Measurements from ENCODE around the gene OR51A2. TPM values are rescaled to one million over a fixed set of nuclear protein-coding genes. Genes with fewer than 3 reads are reported as not detected.
A peak's percentile ranks its signal among the peaks of the same experiment; 100 is the strongest.
"Not testable (repeated sequence)": the region's sequence is repeated elsewhere in the genome, so short reads cannot be mapped to it uniquely, and the experiment has no call there.

Gene OR51A2
- total RNA-seq (2014; rRNA removed; shearing (Covaris generic)): not detected in 2 replicates

- in situ Hi-C loops (cut with HindIII; ENCODE audit: low sequenced_read_pairs); DNase-seq (ENCODE audit: low spot score): not testable (repeated sequence)
These were observed at the start of gene OR51A2 for GRCh38 chr11:4955613-4956012. OR51A2 (minus strand) TSS chr11:4955713; CDS start chr11:4955713, 0 bp downstream.

- in situ Hi-C loops (cut with HindIII; ENCODE audit: low sequenced_read_pairs): no loop called here
- DNase-seq (ENCODE audit: low spot score): peak; percentile 50
These were observed 49.1 kb upstream of the OR51A2 start for GRCh38 chr11:5004424-5005274.

GRCh38 chr11:4994551-4994950 lies 39.0 kb upstream of the OR51A2 start, which contains the start of gene OR51L1:
OR51L1 (plus strand) TSS chr11:4994851; CDS start chr11:4998983, 4,132 bp downstream.
- in situ Hi-C loops (cut with HindIII; ENCODE audit: low sequenced_read_pairs): no loop called here
- DNase-seq (ENCODE audit: low spot score): no peak

DNA sequence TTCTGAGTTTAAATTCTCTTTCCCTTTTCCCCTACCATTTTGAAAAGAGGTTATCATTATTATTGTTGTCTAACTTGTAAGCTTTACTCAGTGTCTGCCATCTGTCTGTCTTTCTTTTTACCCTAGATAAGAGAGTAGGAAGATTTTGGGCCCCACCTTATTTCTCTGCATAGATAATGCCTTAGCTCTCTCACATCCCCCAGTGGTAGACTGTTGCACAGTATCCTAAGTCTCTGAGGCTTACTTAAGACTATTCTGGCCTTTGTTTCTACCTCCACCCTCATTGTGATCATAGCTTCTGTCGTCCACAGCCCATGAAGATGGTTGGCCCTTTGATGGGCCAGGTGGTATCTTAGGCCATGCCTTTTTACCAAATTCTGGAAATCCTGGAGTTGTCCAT lies 35.5 kb upstream of the OR51A2 start:
- no peak for DNase-seq (ENCODE audit: low spot score)
- in situ Hi-C loops (cut with HindIII; ENCODE audit: low sequenced_read_pairs): no loop called here

GRCh38 chr11:4983841-4984240 lies 28.3 kb upstream of the OR51A2 start:
- DNase-seq (ENCODE audit: low spot score): no peak
- in situ Hi-C loops (cut with HindIII; ENCODE audit: low sequenced_read_pairs): no loop called here

DNA sequence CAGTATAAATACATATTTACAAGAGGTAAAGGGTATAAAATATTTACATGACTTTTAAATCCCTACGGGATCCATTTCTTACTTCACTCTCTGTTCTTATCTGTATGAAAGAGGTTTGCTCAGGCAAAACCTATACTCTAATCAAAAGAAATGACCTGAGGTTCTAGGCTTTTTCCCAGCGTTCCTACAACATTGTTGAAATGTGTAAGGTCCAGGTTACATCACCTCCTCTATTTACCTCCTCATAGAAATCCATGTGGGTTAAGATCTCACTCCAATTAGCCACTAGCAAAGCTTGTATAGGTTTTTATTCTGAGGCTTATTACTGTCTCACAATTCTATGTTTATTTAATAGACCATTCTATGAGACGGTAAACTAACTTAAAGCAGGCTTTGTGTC lies 27.2 kb upstream of the OR51A2 start:
- in situ Hi-C loops (cut with HindIII; ENCODE audit: low sequenced_read_pairs): no loop called here
- no peak for DNase-seq (ENCODE audit: low spot score)

- in situ Hi-C loops (cut with HindIII; ENCODE audit: low sequenced_read_pairs): no loop called here
- DNase-seq (ENCODE audit: low spot score): peak; percentile 38
These were observed 23.5 kb upstream of the OR51A2 start for GRCh38 chr11:4979036-4979435.

GRCh38 chr11:4975436-4975835 lies 19.9 kb upstream of the OR51A2 start:
- DNase-seq (ENCODE audit: low spot score): no peak
- in situ Hi-C loops (cut with HindIII; ENCODE audit: low sequenced_read_pairs): no loop called here

DNA sequence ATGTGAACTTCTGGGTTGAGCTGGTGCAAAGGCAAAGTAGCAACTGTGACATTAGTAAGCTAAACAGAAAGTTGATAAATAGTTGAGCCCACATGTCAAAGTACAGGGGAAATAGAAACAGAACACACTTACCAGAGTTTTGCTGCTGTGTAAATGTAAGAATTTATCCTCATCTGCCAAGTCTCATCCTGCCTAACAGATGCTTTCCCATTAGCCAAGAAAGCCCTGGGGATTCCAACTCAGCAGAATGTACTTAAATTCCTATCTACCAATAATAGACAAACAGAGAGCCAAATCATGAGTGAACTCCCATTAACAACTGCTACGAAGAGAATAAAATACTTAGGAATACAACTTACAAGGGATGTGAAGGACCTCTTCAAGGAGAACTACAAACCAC lies 7.3 kb upstream of the OR51A2 start:
- in situ Hi-C loops (cut with HindIII; ENCODE audit: low sequenced_read_pairs): no loop called here
- DNase-seq (ENCODE audit: low spot score): no peak

- DNase-seq (ENCODE audit: low spot score): no peak
- in situ Hi-C loops (cut with HindIII; ENCODE audit: low sequenced_read_pairs): no loop called here
These were observed 5.4 kb upstream of the OR51A2 start for GRCh38 chr11:4960877-4961276.

DNA sequence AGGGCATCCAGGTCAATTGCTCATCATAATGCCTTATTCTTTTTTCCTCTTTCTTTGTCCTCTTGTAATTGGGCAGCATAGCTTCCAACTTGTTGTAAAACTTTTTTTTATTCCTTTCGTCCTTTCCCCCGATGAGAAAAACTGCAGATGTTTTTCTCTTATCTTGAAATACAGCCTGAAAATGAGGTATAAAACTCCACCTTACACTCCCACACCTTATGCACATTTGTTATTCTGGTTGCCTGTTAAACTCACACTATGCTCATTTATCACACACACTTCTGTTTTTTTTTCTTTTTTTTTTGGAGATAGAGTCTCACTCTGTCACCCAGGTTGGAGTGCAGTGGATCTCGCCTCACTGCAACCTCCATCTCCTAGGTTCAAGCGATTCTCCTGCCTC lies 1.9 kb upstream of the OR51A2 start:
- in situ Hi-C loops (cut with HindIII; ENCODE audit: low sequenced_read_pairs): no loop called here

DNA sequence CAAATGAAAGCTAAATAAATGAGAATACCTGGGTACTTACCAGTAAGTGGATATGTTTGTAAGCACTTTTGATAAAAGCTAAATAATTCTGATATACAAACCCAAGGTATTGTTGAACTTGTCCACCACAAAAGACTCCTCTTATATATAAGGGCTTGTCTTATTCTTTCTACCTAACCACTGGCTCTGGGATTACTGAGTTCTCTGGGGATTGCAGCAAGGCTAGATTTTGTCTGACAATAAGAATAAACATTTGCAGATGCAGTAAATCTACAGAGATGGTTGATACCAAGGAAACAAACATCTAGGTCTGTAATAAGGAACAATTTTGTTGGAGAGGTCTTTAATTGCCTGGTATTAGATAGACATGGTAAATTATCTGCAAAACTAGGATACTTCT lies 8.0 kb downstream of the OR51A2 start, which contains the start of gene OR51A4:
Gene OR51A4 (minus strand): TSS at position 101 of the 400 bp plus-strand sequence. CDS start 505 bp downstream, outside the sequence.
- DNase-seq (ENCODE audit: low spot score): no peak

More for the DNA sequence above, 1.9 kb upstream of the OR51A2 start:
- no peak for DNase-seq (ENCODE audit: low spot score)

GRCh38 chr11:4936745-4937144 lies 18.8 kb downstream of the OR51A2 start:
- in situ Hi-C loops (cut with HindIII; ENCODE audit: low sequenced_read_pairs): no loop called here
- DNase-seq (ENCODE audit: low spot score): no peak

More for the DNA sequence above, 8.0 kb downstream of the OR51A2 start, which contains the start of gene OR51A4:
- in situ Hi-C loops (cut with HindIII; ENCODE audit: low sequenced_read_pairs): no loop called here

DNA sequence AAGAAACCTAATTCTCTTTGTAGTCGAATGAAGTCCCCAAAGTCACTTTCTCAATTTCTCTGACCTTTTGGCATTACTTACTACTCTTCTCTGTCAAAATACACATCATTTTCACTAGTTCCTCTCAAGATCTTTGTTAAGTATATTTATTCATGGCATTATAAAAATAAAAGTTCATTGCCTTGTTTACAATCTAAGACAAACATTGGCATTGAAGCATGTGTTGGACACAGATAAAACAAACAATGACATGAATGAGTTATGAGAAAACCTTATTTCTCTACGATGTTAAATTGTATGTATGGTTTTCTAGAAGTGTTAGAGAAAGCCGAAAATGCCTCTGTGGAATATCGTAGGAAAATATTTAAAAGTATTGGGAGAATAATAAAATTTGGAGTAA lies 22.8 kb downstream of the OR51A2 start:
- no peak for DNase-seq (ENCODE audit: low spot score)
- in situ Hi-C loops (cut with HindIII; ENCODE audit: low sequenced_read_pairs): no loop called here

DNA sequence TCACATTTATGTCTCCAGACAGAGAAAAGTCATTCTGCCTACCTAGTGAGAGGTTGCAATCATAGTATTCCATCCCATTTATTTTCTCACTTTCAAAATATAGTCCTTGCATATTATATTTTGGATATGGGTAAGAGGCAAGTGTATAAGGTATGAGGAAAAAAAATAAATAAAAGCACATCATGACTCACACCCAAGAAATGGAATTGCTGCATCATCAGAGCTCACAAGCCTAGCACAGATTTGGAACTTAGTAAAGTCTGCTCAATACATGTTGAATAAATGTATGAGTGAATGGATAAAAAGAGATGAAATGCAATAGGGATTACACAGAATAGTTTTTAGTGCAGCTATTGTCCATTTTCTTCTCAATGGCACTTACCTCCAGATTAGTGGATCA lies 28.9 kb downstream of the OR51A2 start:
- DNase-seq (ENCODE audit: low spot score): no peak
- in situ Hi-C loops (cut with HindIII; ENCODE audit: low sequenced_read_pairs): no loop called here

DNA sequence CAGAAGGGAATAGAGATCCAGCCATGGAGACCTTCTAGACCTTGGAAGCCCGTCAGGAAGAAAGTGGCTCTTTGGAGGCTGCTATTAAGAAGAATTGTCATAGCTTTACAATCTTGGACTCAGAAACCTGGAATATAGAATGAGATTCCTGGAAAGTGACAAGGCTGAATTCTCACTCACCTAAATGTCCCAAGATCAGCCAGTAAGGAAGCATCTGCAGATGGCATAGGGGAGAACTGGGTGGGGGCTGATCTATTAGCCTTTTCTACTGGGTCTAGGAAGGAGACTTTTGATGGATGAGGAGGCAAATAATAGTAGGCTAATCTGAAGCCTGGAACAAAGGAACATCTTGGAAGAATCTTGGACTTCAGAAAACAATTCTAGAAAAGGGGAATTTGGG lies 31.3 kb downstream of the OR51A2 start, which contains the start of gene OR51G1:
Gene OR51G1 (minus strand): TSS at position 101 of the 400 bp plus-strand sequence. CDS start 0 bp downstream, at position 101.
- in situ Hi-C loops (cut with HindIII; ENCODE audit: low sequenced_read_pairs): no loop called here
- no peak for DNase-seq (ENCODE audit: low spot score)

DNA sequence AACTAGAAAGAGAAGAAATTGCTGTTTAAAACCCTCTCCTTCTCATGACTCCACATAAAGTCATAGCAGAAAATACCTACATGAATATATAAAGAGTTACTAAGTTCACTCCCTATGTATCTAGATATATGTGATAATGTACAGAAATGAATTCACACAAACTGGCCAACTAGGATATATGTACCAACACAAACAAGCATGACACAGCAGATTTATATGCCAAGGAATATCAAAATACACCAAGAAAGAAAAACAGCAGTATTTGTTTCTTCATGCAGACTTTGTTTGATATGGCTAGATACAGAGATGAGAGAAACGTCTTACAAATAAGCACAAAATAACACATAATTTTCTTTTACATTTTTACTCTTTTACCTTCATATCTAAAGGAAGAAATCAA lies 33.2 kb downstream of the OR51A2 start:
- in situ Hi-C loops (cut with HindIII; ENCODE audit: low sequenced_read_pairs): no loop called here
- no peak for DNase-seq (ENCODE audit: low spot score)

DNA sequence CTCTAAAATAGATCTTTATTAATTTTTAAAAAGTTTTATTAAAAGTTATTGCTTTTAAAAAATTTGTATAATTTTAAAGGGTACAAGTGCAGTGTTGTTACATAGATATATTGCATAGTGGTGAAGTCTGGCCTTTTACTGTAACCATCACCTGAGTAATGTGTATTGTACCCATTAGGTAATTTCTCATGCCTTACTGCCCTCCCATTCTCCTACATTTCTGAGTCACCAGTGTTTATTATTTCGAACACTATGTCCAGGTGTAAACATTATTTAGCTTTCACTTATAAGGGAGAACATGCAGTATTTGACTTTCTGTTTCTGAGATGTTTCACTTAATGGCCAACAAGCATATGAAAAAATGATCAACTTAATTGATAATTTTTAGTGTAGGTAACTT lies 33.7 kb downstream of the OR51A2 start:
- no peak for DNase-seq (ENCODE audit: low spot score)
- in situ Hi-C loops (cut with HindIII; ENCODE audit: low sequenced_read_pairs): no loop called here

DNA sequence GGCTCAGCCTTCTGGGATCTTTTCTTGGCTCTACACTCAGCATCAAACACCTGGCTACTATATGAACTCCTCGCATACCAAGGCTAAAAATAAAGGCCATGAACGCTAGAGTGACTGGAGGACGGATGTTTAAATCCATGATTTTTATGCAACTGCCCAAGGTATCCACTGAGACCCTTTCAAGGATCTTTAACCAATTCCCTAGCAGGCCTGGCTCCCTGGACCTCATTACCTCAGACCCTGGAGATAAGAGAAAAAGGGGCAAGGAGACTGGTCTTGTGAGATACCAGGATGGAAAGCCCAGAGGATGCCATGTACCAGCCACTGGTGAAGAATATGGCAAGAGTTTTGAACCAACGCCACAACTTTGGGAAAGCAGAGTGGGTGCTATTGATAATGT lies 36.3 kb downstream of the OR51A2 start, which contains the start of gene OR51G2:
Gene OR51G2 (minus strand): TSS at position 101 of the 400 bp plus-strand sequence. CDS start 3,687 bp downstream, outside the sequence.
- in situ Hi-C loops (cut with HindIII; ENCODE audit: low sequenced_read_pairs): no loop called here
- DNase-seq (ENCODE audit: low spot score): no peak

- in situ Hi-C loops (cut with HindIII; ENCODE audit: low sequenced_read_pairs): no loop called here
- no peak for DNase-seq (ENCODE audit: low spot score)
These were observed 38.9 kb downstream of the OR51A2 start for GRCh38 chr11:4916581-4916980.

Measured in G401 (cell line).